8988T (cell line): ENCODE data around the gene OMP.
"Not testable (repeated sequence)": the region's sequence is repeated elsewhere in the genome, so short reads cannot be mapped to it uniquely, and the experiment has no call there.

Experiments used
- DNase-seq: peaks from one replicate; pipeline ENCODE4 v3.0.0; 2011

The OMP gene

DNA sequence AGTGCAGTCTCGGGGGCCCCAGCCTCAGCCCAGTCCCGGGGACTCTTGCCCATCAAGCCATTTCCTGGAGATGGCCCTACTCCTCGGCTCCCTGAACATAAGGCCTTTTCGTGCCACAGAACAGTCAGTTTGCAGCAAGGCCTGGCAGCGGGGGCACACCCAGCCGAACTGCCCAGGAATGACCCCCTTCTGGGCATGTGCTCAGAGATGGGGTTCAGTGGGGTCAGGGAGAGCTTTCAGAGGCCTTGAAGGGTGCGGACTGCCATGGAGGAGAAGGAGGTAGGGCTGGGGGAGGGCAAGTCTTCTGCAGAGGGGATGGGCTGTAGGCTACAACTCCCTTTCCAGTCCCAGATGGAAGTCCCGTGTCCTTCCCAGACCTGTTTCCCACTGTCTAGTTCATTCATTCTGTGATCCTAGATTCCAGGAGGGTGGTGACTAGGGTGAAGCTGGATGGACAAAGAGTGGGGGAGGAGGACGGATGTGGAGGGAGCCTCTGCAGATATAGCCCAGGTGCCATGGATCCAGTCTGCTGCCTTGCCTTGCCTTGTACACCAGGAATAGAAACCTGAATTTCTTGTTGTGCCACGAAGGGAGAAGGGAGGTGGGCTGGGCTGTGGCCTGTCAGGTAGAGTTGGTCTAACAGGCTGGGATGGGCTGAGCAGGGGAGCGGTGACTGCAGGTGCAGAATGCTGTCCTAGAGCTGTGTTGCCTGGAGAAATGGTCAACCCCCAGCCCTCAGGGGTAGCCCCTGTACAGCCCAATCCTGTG lies 14.2 kb upstream of the OMP start:
- no peak for DNase-seq

DNA sequence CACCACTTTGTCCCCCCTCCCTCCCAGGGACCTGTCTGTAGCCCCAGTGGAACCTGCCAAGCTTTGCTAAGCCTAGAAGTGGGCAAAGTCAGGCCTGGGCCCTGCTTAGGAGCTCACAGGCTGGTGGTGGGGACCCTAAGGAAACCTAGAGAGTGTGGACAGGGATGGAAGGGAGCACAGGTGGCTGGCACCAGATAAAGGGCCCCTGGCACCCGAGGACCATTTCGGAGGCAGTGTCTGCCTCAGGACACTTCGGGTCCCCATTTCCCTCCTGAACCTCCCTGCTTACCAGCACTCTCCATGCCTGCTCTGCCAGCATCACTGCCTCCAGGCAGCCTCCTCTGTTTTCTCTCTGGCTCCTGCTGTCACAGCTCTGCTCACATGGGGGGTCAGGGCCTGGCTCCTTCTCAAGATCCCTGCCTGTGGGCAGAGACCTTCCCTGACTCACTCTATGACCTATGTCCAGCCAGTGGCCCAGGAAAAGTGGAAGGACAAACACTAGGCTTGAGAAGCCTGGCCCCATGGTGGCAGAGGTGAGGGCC lies 13.6 kb upstream of the OMP start:
- DNase-seq = no peak

DNA sequence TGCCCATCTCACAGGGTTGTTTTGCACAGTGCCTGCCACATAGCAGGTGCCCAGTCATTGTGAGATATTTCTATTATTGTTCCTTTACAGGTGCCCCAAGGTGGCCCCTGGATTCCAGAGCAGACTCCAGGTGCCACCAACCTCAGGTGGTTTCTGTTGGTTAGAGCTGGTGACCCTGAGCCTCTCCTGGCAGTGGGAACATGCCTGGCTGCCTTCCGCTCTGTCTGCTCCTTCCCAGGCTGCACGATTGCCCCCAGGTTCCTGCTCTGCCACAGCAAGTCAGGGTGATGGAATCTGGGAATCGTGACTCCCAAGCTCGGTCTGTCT lies 12.6 kb upstream of the OMP start:
- DNase-seq = no peak

DNA sequence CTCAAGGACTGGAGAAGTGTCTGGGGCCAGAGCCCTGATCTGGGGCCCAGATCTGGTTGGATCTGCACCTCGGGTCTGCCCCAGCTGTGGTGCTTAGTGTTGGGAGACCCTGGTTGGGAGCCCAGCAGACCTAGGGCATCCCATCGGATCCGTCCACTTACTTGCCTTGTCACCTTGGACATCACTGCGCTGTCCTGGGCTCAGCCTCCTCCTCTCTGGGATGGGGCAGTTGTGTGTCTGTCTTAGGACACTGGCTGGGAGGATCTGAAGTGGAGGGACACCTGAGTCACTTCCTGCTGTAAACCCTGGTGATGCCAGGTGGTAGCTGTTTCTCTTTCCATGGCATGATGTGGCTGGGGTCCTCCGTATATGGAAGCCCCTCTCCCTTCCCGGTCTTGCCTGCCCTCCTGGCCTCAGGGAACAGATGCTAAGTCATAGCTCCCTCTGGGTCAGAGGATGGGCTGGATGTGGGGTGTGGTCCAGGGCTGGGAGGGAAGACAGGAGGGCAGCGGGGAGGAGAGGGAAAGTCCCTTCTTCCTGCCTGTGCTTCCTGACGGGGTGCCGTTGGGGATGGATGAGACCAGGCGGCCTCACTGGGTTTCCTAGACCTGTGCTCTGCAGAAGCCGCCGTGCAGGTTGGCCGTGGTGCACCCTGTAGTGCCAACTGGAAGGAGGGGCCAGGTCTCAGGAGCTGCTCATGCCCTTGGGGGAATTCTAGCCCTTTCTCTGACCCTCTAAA lies 12.1 kb upstream of the OMP start:
- peak; percentile 64 for DNase-seq

DNA sequence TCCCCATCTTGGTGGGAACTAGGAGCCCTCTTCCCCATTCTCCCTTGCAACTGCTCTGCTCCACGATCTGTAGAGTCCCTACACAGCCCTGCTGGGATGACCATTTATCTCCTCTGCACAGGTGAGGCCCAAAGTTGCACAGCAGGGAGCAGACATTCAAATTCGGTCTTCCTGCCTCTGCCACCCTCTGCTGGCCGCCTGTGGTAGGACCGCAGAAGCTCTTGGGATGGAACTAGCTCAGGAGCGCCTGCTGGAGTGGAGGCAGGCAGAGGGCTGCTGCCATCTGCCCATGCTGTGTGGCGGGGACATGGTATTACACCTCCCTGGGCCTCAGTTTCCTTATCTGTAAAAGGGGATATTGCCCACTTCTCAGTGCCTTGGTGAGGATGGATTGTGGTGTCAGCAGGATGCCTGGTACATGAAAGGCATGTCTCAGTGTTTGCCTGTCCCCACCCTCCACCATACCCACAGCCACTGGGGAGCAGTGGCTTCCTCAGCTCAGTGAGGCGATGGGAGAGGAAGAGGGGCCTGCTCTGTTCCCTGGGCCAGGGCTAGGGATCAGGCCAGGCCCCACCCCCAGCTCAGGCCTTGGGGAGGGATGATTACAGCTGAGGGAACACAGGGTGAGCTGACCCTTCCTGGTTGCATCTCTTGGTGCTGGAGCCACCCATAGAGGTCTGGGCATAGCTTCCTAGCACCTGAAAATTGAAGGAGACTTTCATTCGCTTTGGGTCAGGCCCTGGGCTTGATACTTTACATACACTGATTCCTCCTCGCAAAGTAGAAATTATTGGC lies 11.3 kb upstream of the OMP start:
- peak; percentile 98 for DNase-seq

DNA sequence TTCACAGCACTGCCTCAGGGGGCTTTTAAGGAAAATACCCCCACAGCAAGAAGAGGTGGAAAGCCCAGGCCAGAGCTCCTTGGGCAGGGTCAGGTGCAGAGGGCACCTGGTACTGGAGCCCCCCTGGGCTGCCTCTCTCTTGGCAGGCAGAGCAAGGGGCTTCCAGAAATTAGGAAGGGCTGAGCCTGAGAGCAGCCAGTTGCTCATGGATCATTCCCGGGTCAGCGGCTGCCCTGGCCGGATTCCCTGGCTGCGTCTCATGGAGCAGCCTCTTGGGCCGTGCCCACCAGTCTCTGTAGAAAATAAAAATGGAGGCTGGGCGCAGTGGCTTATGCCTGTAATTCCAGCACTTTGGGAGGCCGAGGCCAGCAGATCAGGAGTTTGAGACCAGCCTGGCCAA lies 10.3 kb upstream of the OMP start:
- DNase-seq = no peak

DNA sequence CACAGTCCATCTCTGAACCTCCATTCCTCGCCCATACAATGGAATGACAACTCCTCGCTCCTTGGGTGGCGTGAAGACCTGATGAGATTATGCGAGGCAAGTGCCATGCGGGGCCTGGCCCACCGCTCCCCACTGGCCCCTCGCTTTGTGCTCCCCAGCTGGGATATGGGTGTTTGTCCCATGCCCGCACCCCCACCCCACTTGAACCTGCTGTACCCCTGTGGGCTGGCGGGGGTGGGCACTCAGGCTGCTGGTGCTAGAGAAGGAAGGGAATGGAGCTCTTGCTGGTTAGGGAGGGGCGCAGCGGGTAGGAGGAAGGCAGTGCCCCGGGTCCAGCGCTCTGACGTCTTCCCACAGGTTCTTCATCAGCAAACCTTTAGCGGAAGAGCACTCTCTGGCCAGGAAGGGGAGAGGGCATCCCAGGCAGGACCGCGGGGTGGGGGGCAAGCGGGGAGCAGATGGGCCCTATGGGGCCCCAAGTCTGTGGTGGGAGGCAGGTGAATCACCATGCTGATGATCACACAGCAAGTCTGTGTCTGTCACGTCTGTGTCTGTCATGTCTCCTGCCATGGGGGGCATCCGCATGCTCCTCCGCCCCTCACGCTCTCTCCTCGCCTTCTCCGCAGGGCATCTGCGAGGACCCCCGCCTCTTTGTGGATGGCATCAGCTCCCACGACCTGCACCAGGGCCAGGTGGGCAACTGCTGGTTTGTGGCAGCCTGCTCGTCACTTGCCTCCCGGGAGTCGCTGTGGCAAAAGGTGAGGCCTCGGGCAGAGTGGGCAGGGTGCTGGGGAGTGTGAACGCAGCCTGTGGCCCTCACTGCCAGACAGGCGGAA lies 9.4 kb upstream of the OMP start:
- DNase-seq = no peak

DNA sequence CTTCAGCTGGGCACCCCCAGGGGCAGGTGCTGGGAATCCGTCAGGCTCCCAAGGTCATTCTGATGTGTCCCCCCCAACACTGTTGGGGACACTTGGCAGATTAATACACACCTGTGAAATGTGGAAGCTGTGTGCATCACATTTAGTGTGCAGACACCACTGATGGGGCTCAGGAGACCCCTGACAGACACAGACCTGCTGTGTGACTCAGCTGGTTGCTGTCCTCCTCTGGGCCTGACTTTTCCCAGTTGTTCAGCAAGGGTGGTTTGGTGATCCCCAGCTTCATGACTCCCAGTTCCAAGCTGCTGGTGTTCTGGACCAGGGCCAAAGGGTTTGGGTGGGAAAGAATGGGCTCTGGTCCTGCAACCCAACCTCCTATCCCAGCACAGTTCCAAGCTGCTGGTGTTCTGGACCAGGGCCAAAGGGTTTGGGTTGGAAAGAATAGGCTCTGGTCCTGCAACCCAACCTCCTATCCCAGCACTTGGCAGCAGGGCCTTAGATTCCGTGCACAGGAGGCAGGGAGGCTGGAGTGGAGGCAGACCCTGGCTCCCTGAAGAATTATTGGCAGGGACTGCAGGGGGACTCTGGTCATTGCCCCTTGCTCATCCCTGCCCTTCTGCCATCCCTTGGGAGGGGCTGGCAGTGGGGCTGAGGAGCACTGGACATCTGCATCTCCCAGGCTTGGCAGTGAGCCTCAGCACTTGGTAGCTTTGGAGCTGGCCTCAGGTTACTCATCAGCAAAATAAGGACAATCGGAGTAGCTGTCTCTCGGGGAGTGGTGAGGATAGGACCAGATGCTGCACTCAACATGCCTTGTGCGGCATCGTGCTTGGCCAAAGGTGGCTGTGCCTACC lies 8.4 kb upstream of the OMP start:
- DNase-seq = no peak

DNA sequence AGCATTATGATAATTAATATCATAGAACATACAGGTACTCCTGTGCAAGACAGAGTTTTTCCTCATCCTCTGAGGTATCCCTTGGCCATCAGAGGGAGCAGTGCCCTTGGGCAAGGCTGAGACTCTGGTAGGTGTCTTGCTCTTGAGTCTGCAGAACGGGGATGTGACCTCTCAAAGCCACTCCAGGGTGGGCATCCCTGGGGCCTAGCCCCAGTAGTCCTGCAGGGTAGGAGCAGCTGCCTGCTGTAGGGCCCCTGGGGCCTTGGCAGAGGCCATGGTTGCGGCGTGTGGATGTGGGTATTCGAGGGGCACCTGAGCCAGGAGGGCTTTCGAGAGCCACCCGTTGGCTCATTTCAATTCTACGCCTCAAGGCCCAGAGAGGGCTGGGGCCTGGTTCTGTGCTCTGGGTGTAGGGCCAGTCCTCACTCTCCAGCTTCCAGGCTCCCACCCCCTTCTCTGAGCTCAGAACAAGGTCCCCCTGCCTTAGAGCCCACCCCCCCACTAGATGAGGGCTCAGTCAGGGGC lies 7.7 kb upstream of the OMP start:
- DNase-seq = no peak

DNA sequence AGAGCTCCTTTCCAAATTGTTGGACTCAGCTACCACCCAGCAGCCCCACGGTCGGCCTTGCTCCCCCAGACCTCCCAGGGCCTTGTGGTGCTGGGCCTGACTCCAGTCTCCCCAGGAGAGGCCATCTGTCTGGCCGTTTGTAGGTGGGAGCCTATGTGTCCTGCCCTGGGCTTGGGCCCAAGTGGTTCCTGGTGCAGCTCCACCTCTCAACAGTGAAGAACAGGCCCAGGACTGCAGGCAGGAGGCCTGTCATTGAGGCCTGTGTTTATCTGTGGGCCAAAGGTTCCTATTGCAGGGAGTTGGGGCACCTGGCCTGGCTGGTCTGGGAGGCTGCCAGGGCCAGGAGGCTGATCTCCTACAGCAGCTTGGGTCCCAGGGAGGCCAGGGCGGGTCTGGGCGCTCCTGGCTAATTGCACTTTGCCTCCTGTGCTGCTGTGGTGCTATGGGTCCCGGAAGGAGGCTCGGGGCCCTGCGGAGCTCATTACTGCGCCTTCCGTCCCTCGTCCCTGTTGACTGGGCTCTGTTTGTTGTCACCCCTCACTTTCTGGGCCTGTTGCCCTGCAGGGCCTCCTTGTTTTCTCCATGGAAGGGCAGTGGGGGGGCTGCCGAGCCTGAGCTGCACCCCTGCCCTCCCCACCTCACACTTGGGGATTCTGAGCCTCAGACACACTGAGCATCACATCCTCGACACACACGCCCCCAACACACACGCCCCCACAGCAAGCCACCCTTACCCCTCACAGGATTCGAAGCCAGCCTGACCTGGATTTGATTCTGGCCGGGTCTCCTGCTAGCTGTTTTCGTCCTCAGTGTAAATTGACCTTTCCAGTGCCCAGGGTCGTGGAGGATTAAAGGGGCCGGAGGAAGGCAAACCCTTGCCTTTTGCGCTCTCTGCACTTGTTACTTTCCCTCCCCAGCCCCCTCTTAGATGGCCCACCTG lies 6.8 kb upstream of the OMP start:
- DNase-seq = no peak

DNA sequence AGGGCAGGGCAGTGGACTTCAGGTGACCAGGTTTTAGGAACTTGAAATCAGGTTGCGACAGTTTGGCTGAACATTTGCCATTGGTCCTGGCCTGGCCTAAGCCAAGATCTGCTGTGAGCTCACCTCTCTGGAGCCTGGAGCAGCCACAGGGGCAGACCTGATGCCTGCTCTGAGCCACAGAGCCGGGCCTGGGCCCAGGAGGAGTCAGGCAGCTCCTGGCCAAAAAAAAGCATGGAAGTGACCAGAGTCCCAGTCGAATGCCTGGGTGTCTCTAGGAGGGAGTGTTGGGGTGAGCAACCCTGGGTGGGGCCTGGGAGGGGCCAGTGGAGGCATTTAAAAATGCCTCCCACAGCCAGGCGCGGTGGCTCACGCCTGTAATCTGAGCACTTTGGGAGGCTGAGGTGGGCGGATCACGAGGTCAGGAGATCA lies 6.0 kb upstream of the OMP start:
- no peak for DNase-seq

DNA sequence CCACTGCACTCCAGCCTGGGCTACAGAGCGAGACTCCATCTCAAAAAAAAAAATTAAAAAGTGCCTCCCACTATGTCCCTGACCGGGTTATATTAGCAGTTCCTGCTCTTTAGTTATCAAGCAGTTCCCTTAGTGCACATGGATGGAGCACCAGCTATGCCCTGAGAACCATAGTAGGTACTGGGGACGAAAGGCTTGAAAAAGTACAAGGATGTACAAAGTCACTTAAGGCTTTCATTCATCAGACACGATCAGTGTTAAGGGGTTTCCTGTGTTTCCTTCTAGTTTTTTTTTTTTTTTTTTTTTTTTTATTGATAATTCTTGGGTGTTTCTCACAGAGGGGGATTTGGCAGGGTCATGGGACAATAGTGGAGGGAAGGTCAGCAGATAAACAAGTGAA lies 5.5 kb upstream of the OMP start:
- DNase-seq = not testable (repeated sequence)

DNA sequence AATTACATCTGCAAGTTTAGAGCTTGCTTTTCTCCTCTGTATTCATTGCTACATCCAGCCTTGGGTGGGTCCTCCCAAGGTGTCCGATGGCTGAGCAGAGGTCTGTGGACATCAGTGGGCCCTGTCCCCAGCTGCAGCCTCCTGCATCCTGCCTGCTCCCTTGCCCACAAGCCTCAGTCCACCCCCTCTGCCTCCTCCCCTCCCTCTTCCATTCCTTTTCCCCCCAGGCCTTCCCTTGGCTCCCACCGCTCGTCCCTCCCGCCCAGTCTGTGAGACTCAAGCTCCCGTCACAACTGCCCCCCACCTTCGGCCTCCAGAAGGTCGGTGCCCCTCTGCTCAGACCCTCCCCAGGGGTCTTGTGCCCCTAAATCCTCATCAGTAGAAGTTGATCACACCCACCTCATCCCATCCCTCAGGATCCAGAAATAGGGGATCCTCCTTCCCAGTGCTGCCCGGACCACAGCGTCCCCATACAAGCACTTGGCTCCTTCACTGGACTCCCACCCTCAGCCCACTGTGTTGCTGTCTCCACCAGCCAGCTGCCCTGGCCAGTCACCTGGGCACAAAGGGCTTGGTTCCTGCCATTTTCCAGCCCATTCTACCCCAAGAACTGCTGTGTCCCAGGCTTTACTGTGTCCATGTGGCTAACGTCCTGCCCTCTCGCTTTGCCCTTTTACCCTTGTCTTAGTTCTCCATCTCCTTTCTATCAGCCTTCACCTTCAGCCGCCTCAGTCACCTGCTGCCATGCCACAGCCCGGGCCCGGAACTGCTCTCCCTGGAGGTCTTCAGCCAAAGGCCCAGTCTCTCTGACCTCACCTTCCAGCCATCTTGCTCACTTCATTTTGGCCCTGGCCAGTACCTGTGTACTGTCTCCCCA lies 2.2 kb upstream of the OMP start:
- no peak for DNase-seq

DNA sequence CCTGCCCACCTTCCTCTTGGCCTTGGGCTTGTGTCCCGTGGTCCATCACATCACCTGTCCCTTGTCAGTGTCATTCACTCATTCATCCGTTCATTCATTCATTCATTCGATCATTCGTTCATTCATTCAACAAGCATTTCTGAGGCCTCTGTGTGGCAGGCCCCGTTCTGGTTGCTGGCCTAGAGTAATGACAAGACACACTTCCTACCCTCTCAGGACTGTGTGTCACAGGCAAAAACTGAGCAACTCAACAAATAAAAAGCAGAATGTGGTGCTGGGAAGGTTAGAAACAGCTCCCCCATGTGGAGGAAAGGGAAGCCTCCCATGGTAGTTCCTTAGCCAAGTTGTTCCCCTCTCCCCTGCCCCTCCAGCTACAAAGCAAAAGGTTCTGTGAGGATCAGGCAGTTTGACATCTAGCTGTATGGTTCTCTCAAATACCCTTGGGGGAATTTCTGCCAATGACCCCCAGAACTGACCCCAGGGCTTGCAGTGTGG lies 1.6 kb upstream of the OMP start:
- peak; percentile 85 for DNase-seq

DNA sequence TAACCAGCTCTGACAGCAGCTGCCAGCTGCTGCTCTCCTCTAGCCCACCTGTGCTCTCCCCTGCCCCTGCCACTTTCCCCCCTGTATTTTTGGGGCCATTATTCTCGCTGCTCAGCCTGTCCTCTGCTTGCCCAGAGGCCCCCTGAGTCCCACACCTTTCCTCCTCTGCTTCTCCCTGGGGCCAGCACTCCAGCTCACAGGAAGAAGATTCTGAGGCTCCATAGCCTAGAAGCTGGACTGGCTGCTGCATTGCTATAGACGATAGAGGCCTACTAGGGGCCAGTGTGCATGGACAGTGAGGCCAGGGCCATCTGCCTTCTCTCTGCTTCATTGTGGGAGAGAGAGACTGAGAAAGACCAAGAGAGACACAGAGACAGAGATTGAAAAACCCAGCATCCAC lies 679 bp downstream of the OMP start:
- DNase-seq = no peak

DNA sequence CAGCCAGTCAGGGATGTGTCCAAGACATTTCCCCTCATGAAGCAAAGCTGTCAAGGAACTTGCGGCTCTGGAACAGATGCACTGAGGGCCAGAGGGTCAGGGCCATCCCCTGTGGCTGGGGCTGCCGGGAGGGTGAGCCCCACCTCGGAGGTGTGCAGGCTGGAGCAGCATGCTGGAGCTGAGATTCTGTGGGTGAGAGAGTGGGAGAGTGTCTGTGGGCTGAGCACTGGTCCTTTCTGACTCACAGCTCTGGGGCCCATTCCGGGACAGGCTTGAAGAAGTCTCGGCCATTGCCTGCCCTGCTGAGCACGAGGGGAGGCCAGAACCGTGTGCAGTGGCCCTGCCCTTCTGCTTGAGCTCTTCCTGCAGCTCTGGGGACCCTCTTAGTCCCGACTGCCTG lies 2.1 kb downstream of the OMP start:
- DNase-seq = no peak

DNA sequence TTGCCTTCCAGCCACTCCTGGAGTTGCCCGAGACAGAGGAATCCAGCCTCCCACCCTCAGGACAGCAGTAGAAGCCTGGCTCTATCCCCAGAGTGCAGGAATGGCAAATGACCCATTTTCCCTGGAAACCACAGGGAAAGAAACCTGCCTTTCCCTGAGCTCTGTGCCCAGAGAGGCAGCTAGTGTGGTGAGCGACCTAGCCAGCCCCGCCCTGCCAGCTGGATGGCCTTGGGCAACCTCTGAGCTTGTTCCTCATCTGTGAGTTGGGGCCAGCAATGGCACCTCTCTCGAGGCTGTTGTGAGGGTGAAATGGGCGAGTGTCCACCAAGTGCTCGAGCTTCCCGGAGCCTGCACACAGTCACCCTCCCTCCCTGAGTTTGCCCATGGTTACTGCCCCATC lies 3.7 kb downstream of the OMP start:
- no peak for DNase-seq

DNA sequence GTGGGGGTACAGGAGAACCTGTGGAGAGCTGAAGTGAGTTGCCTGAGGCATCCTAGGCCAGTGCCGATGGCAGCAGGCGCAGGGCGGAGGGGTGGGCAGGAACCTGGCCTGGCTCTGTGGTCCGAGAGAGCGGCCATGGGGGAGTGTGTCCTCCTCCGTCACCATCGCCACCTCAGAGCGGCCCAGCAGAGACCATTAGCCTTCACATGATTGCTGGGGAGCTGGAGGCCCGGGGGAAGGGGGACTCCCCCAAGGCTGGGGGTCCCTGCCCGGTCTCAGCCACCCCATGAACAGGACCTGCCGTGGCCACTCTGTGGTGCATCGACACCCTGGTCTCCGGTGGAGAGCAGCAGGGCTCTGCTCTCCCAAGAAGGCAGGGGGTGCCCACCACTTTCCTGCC lies 4.1 kb downstream of the OMP start:
- DNase-seq = no peak

DNA sequence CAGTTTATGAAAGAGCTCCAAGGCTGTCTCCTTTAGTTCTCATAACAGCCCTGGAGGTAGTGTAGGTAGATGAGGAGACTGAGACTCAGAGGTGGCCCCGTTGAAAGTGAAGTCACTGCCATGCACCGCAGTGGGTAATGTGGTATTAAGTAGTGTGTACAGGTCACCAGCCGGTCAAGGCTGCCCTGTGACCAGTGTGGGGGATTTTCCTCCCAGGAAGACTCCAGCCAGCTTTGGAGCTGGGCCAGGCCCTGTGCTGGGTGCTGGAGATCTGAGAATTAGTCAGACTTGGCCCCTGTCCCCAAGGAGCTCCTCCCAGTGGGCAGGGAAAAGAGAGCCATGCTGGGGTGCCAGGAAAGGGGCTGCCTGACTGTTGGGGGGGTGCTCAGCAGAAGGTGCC lies 5.3 kb downstream of the OMP start:
- no peak for DNase-seq
